Hindlimb muscle (tissue), 1 donor: ENCODE results near the gene KDM4C. TPM values are rescaled to one million over a fixed set of nuclear protein-coding genes. Genes with fewer than 3 reads are reported as not detected.

ENCODE experiments used
- DNase-seq: peaks from one replicate; pipeline ENCODE4 v3.0.0-alpha.2; 2013
- polyA plus RNA-seq: library from polyadenylated mRNA; unstranded; fragments of 120-200 nt; gene quantifications from one replicate; pipeline ENCODE4 v1.2.1, GENCODE V29; 2013; ENCODE audit not compliant: insufficient read length

KDM4C gene
- polyA plus RNA-seq, 1 donor, result 14.2 TPM

DNA sequence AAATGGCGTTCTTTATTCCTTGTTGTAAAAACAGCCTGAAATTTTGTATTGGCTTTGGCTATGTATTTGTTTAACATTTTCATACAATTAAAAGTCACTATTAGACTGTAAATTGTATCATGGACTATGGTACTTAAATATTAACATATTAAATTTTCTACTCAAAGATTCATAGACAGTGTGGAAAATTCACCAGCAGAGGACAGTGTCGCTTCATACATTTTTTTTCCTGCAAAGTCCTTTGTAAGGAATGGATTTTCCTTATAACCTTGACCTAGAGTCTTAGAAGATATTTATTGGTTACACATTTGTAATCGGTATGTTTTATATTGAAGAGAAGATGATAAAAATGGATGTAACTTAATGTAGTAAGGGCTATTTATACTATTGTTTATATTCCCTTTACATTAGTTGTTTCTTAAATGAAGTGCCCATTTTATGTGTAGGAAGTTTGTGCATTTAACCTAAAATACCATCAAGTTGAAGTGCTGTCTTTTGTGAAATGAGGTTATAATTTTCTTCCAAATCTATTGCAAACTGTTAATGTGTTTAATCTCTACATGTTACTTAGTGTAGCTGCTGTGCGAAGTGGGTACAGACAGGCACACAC, 150.1 kb downstream of the KDM4C start:
- DNase-seq, result no peak

GRCh38 chr9:6909181-6909580, 151.4 kb downstream of the KDM4C start:
- DNase-seq, result no peak

DNA sequence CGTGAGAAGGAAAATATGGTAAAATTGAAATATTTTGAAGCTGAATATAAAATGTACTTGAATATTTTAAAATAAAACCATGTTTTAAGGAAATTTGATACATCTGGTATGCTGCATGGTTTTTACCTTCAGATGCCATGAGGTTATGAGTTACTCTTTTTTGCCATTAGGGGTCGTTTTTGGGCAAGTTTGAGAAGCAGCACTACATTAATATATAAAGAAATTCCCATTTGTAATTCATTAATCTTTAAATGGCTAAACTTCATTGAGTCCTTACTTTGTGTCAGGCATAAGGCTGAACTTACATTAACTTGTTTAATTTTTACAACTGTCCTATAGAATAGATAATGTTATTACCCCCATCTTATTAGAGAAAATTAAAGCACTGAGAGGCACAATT, 152.3 kb downstream of the KDM4C start:
- DNase-seq, result no peak

- no peak for DNase-seq
These were observed 152.7 kb downstream of the KDM4C start for GRCh38 chr9:6910497-6910896.

DNA sequence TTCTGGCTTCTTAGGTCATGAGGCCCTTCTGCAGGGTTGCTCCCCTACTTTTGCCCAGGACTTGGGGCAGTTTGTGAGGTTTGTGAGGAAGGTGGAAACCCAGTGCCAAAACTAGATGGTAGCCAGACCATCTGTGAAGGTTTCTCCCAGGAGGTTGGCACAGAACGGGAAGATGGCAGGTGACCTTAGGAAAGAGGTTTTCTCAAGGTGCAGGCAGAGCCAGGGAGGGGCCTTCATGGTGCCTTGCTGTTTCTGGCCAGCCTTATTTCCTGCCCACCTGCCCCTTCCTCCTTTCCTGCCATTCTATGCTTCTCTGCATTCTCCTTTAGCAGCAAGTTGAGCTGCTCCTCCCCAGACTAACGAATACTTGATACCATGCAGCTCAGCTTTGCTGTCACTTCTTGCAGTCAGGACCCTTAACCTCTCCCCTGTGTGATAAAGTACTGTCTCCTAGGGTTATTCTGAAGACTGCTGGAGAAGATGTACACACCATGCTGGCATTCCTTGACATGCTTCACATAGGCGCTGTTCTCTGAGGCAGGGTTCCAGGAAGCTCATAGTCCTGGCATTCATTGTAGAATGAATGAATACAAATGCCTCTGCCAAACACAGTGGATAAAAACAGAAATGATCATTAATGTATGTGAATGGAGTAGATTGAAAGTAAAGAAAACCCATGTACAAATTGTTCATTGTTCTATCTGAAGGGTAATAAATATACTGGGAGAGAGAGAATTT, 154.3 kb downstream of the KDM4C start:
- peak; percentile 15 for DNase-seq

- DNase-seq, result no peak
These were observed 157.9 kb downstream of the KDM4C start for GRCh38 chr9:6915635-6916034.

- no peak for DNase-seq
These were observed 159.4 kb downstream of the KDM4C start for GRCh38 chr9:6917162-6917561.

GRCh38 chr9:6920041-6920440, 162.3 kb downstream of the KDM4C start:
- DNase-seq, result no peak

DNA sequence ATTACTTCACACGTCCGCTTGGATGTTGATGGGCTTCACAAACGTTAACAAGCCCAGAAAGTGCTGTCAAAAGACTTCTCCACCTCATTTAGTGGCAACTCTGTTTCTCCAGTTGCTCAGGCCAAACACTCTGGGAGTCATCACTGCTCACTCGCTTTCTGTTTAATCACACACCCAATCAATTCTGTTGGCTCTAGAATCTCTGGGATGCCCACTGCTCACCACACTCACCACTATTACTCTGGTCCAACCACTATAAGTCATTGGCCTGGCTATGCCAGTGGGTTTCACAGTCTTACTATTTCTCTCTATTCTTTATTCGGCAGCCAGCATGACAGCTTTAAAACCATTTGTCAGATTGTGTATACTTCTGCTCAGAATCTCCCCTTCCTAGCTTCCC, 163.5 kb downstream of the KDM4C start:
- no peak for DNase-seq

DNA sequence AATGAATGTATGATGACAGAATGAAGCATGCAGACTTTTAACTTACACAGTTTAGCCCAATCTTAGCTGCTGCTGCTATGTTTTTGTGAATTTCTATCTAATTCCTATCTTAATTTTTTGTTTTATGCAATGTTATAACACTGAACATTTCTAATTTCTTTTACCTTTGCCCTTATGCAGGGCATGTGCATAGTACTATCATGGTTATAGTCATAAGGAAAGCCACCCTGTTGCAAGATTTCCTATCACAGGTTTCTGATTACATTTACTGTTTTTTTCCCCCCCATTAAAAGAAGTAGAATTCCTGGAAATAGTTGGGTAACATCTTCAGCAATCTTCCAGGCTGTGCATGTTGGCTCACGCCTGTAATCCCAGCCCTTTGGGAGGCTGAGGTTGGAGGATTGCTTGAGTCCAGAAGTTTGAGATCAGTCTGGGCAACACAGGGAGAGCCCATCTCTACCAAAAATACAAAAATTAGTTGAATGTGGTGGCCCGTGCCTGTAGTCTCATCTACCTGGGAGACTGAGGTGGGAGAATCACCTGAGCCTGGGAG, 164.4 kb downstream of the KDM4C start:
- no peak for DNase-seq

- DNase-seq, result no peak
These were observed 164.9 kb downstream of the KDM4C start for GRCh38 chr9:6922680-6923079.

DNA sequence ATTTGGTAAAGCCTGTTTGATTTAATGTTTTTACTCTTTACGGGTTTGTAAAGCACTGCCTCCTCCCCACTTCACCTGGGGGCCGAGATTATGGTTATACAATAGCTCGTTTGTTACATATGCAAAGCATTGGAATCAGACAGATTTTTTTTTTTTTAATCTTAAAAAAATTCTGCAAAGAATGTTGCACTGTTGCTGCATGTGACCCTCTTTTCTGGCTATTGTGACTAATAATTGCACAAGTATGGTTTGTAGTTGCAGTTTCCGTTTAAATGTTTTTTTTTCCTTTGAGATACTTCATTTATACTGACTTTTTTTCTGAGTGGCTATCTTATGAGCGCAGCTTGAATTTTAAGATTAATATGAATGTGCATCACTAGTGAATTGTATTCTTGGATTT, 165.3 kb downstream of the KDM4C start:
- DNase-seq, result no peak

DNA sequence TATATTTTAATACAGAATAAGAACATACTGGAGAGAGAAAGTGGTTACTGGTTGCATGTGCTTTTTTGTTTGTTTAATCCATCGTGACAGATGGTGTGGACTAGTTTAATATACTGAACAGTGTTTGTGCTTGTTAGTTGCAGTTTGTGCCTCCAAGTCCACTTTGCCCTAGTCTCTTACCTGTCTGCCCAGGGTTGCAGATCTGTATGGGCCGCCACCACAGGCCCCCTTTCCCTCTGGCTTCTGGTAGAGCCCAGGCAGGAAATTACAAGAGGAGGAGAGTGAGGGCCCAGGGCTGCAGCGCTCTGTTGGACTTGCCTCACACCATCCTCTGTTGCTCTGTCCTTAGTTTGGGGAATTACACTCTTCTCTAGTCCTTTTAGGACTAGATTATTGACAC, 166.4 kb downstream of the KDM4C start:
- no peak for DNase-seq

DNA sequence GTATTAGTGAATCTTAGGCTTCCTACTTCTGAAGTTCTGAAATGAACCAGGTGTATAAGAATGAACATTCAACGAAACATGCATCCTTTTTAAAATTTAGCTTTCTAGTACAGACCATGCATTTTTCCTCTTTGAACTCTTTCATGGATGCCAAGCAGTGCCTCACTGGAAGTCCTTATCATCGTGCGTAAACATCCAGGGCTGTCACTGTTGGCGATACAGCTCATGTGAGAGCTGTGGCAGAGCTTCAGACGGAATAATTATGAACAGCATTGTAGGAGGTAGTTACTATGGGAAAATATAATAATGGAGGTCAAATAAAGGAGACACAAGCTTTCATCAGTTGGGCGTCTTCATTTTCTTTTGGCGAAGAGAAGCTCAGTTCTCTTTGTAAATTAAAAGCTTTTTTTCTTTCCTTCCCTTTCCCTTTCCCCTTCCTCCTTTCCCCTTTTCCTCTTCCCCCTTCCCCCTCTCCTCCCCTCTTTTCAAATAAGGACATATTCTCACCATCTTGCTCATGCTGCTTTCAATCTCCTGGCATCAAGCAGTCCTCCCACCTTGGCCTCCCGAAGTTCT, 167.3 kb downstream of the KDM4C start:
- DNase-seq, result no peak

GRCh38 chr9:6925836-6926235, 168.1 kb downstream of the KDM4C start:
- DNase-seq, result no peak

- no peak for DNase-seq
These were observed 168.7 kb downstream of the KDM4C start for GRCh38 chr9:6926436-6926835.

GRCh38 chr9:6927838-6928237, 170.1 kb downstream of the KDM4C start:
- DNase-seq, result no peak

- DNase-seq, result no peak
These were observed 171.1 kb downstream of the KDM4C start for GRCh38 chr9:6928863-6929262.

DNA sequence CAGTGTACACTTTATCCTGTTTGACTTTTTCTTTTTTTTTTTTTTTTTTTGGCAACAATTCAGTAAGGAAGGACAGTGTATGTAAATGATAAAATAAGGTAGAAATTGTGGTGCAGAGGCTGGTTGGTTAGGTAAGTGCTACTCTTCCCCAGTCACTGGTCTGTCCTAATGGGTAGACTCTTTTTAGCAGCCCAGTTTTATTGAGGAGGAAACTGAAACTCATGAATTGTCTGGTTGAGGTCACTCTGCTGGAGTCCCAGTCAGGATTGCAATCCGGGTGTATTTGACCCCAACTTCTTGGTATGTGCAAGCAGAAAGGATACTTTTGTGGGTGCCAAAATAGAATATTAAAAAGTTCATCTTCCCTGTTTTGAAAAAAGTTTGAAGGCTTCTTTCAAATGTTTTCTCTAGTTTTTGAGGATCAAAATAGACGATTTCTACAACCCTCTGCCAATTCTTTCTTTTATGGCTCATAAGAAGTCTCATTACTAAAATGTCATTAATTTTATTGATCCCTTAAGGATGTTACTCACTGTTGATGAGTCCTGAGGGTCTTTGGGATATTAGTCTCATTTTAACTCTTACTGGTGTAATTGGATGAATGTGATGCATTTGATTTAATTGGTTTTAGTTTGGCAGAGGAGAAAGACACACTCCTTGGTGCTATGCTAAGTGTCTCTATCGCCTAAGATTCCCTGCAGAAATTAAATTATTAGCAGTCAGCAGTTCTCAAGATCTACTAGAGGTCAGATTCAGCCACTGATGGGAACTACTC, 171.9 kb downstream of the KDM4C start:
- no peak for DNase-seq

DNA sequence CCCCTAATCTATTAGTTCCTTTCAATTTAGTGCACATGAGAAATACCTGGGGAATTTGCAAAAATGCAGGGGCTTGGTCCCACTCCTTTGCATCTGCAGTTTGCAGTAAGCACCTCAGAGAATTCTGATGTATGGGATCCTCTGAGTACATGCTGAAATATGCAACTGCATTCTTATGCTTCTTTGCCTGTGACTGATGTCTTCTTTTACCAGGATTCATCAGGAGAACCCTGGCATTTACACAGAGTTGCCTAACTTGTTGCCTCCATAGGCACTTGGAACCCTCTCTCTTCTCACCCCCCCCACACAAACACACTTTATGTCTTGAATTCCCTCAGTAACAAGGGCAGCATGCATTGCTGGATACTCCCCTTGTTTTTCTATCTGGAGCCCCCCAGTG, 173.1 kb downstream of the KDM4C start:
- DNase-seq, result no peak

DNA sequence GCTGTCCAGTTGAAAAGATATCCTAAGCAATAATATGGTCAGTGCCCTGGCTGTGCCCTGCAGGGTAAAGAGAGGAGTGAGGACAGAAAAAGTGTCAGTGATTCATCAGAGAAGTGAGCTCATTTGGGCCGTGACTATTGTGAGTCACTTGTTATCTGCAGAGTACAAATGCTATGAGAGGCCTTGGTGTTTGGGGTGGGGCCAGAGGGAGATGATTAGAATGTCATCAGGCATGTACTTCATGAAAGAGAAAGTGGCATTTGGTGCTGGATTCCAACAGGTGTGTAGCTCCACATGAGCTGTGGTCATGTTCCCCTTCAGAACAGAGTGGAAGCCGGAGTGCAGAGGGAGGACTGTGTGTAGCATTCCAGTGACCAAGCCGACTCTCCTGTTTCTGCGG, 174.1 kb downstream of the KDM4C start:
- no peak for DNase-seq

DNA sequence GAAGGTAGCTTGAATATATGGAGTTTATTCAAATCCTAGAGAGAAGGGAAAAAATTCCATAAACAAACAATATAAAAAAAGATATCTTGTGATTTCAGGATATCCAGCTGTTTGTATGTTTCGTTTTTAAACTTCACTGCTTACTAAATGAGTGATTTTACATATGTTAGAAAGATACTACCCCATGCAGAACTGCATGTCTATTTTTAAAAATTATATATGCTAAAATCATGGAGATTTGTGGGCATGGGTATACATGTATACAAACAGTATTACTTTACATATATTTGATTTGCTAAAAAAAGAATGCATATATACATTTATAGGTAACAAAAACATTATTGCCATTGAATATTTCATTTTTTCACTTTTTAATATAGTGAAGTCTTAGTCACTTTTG, 178.3 kb downstream of the KDM4C start:
- DNase-seq, result no peak

- no peak for DNase-seq
These were observed 179.4 kb downstream of the KDM4C start for GRCh38 chr9:6937209-6937608.
